Parathyroid adenoma (tissue), 2 donors: Measurements from ENCODE around the gene C11orf68.

Source experiments
- H2AFZ ChIP-seq: fragments of 300-600 bp; sonication (generic); one replicate; pipeline ENCODE4 v1.7.0; 2017; ENCODE audit warnings: antibody characterized with exemption, mild to moderate bottlenecking
- H3K27ac ChIP-seq: fragments of 300-600 bp; sonication (generic); one replicate; pipeline ENCODE4 v1.7.0; 2017
- H3K27me3 ChIP-seq: fragments of 300-600 bp; sonication (generic); one replicate; pipeline ENCODE4 v1.7.0; 2017; ENCODE audit warnings: low read length; ENCODE audit not compliant: control insufficient read depth, insufficient read depth
- H3K36me3 ChIP-seq: fragments of 300-600 bp; sonication (generic); one replicate; pipeline ENCODE4 v1.7.0; 2017; ENCODE audit warnings: low read length; ENCODE audit not compliant: control insufficient read depth, insufficient read depth
- H3K4me1 ChIP-seq: fragments of 300-600 bp; sonication (generic); one replicate; pipeline ENCODE4 v1.7.0; 2017; ENCODE audit warnings: control low read depth
- H3K4me2 ChIP-seq: fragments of 300-600 bp; sonication (generic); one replicate; pipeline ENCODE4 v1.7.0; 2017; ENCODE audit warnings: low read length
- H3K4me3 ChIP-seq: fragments of 300-600 bp; sonication (generic); one replicate; pipeline ENCODE4 v1.7.0; 2017; ENCODE audit warnings: low read depth, low read length
- H3K79me2 ChIP-seq: fragments of 300-600 bp; sonication (generic); one replicate; pipeline ENCODE4 v1.7.0; 2017; ENCODE audit warnings: control low read depth
- H3K9ac ChIP-seq: fragments of 300-600 bp; sonication (generic); one replicate; pipeline ENCODE4 v1.7.0; 2017; ENCODE audit warnings: mild to moderate bottlenecking
- H3K9me3 ChIP-seq: fragments of 300-600 bp; sonication (generic); one replicate; pipeline ENCODE4 v1.7.0; 2017; ENCODE audit warnings: low read length; ENCODE audit not compliant: control insufficient read depth
- CTCF ChIP-seq: fragments of 300-600 bp; sonication (generic); IDR thresholded peaks from one replicate; pipeline ENCODE4 v1.7.0; 2017; ENCODE audit warnings: antibody characterized with exemption, mild to moderate bottlenecking
- donor health status: primary hyperparathyroidism.

Gene C11orf68

GRCh38 chr11:65937766-65938165 is 18.9 kb upstream of the C11orf68 start:
- TF ChIP-seq CTCF, result no peak
- Histone ChIP-seq H3K27me3 (no peaks in the 10 kb centered on the region), H3K27ac (no peak overlapping the region), H2AFZ (no peak overlapping the region), H3K9ac (no peak overlapping the region), H3K4me3 (no peak overlapping the region), H3K36me3 (no peaks in the 10 kb centered on the region), H3K4me1 (no peaks in the 10 kb centered on the region), H3K9me3 (no peaks in the 10 kb centered on the region), H3K79me2 (no peaks in the 10 kb centered on the region), H3K4me2 (no peak overlapping the region)

DNA sequence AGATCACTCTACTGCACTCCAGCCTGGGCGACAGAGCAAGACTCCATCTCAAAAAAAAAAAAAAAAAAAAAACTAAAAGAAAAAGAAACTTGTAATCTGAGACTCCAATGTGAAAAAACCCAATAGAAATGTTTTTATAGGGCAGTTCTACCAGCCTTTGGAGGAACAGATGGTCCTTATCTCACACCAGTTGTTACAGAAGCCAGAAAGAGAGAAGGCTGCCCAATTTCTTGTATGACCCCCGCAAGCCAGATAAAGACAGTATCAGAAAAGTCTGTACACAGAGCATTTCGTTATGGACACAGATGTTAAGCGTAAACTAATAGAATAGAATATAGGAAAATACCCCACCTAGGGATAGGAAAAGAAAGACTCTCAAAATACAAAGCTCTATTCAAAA is 15.2 kb upstream of the C11orf68 start:
- H3K79me2 ChIP-seq, result no peaks in the 10 kb centered on the region
- no peak overlapping the region for H2AFZ ChIP-seq
- H3K4me3 ChIP-seq, result no peak overlapping the region
- H3K4me1 ChIP-seq, result no peaks in the 10 kb centered on the region
- no peak for TF ChIP-seq CTCF
- H3K27me3 ChIP-seq, result no peaks in the 10 kb centered on the region
- H3K9me3 ChIP-seq, result no peaks in the 10 kb centered on the region
- no peak overlapping the region for H3K4me2 ChIP-seq
- H3K36me3 ChIP-seq, result no peaks in the 10 kb centered on the region
- H3K27ac ChIP-seq, result no peak overlapping the region
- H3K9ac ChIP-seq, result no peak overlapping the region

- Histone ChIP-seq H3K79me2 (no peaks in the 10 kb centered on the region), H3K9me3 (no peaks in the 10 kb centered on the region), H3K4me2 (no peak overlapping the region), H3K27ac (no peak overlapping the region), H3K4me3 (no peak overlapping the region), H3K27me3 (no peaks in the 10 kb centered on the region), H2AFZ (no peak overlapping the region), H3K4me1 (no peaks in the 10 kb centered on the region), H3K36me3 (no peaks in the 10 kb centered on the region), H3K9ac (no peak overlapping the region)
- TF ChIP-seq CTCF, result no peak
These were observed 13.7 kb upstream of the C11orf68 start for GRCh38 chr11:65932558-65932919.

- H3K4me1 ChIP-seq, result no peaks in the 10 kb centered on the region
- H3K9me3 ChIP-seq, result no peaks in the 10 kb centered on the region
- no peak overlapping the region for H3K9ac ChIP-seq
- H3K27me3 ChIP-seq, result no peaks in the 10 kb centered on the region
- H3K4me2 ChIP-seq, result no peak overlapping the region
- H3K36me3 ChIP-seq, result no peaks in the 10 kb centered on the region
- no peaks in the 10 kb centered on the region for H3K79me2 ChIP-seq
- no peak overlapping the region for H3K27ac ChIP-seq
- no peak overlapping the region for H2AFZ ChIP-seq
- TF ChIP-seq CTCF, result no peak
- H3K4me3 ChIP-seq, result no peak overlapping the region
These were observed 13.1 kb upstream of the C11orf68 start for GRCh38 chr11:65931773-65932557.

GRCh38 chr11:65928667-65929066 is 9.8 kb upstream of the C11orf68 start:
- no peak overlapping the region for H3K4me3 ChIP-seq
- no peak for TF ChIP-seq CTCF
- H3K27me3 ChIP-seq, result no peaks in the 10 kb centered on the region
- H3K79me2 ChIP-seq, result no peaks in the 10 kb centered on the region
- no peaks in the 10 kb centered on the region for H3K36me3 ChIP-seq
- H3K27ac ChIP-seq, result no peak overlapping the region
- H3K9me3 ChIP-seq, result no peaks in the 10 kb centered on the region
- H3K9ac ChIP-seq, result no peak overlapping the region
- no peak overlapping the region for H2AFZ ChIP-seq
- no peaks in the 10 kb centered on the region for H3K4me1 ChIP-seq
- H3K4me2 ChIP-seq, result no peak overlapping the region
